VCaP (cell line): ENCODE data around the gene ADAMTS12.

ENCODE experiments used
- H3K27ac ChIP-seq: fragments of 450-650 bp; 2 replicates; pipeline ENCODE4 v1.5.1; 2017
- CTCF ChIP-seq: fragments of 450-650 bp; conservative IDR thresholded peaks from 2 replicates; pipeline ENCODE4 v1.5.1; 2017; ENCODE audit warnings: mild to moderate bottlenecking, moderate library complexity

Gene ADAMTS12

GRCh38 chr5:33829430-33829829 lies 62.4 kb downstream of the ADAMTS12 start:
- no peak overlapping the region for H3K27ac ChIP-seq
- no peak for TF ChIP-seq CTCF

- no peak for TF ChIP-seq CTCF
- H3K27ac ChIP-seq, result no peak overlapping the region
These were observed 63.0 kb downstream of the ADAMTS12 start for GRCh38 chr5:33828626-33829308.

- no peak for TF ChIP-seq CTCF
- no peak overlapping the region for H3K27ac ChIP-seq
These were observed 63.9 kb downstream of the ADAMTS12 start for GRCh38 chr5:33827885-33828284.

GRCh38 chr5:33827018-33827707 lies 64.6 kb downstream of the ADAMTS12 start:
- no peak overlapping the region for H3K27ac ChIP-seq
- TF ChIP-seq CTCF, result no peak

GRCh38 chr5:33824516-33825195 lies 67.1 kb downstream of the ADAMTS12 start:
- H3K27ac ChIP-seq, result no peak overlapping the region
- no peak for TF ChIP-seq CTCF

GRCh38 chr5:33817301-33817700 lies 74.5 kb downstream of the ADAMTS12 start:
- H3K27ac ChIP-seq, result no peak overlapping the region
- TF ChIP-seq CTCF, result no peak

- H3K27ac ChIP-seq, result no peak overlapping the region
These were observed 75.0 kb downstream of the ADAMTS12 start for GRCh38 chr5:33816791-33817190.

More at GRCh38 chr5:33816791-33817190, 75.0 kb downstream of the ADAMTS12 start:
- TF ChIP-seq CTCF, result no peak
